Keratinocyte (primary cell): Measurements from ENCODE around the gene MXI1. TPM values are rescaled to one million over a fixed set of nuclear protein-coding genes. Genes with fewer than 3 reads are reported as not detected.
A peak's percentile ranks its signal among the peaks of the same experiment; 100 is the strongest.

Source experiments
- DNase-seq: peaks from one replicate; pipeline ENCODE4 v3.0.0-alpha.2; 2011; ENCODE audit warnings: low read depth, missing footprints, low spot score
- FAIRE-seq: peaks from 2 replicates; lab custom pipeline; 2011; peaks lifted over from hg19 to GRCh38; lab: Jason Lieb, UNC
- H2AFZ ChIP-seq: 2 replicates; pipeline ENCODE4 v1.6.0; 2012; ENCODE audit warnings: low read length, control low read depth, inconsistent platforms; ENCODE audit not compliant: control insufficient read depth
- H3K27ac ChIP-seq: 2 replicates; pipeline ENCODE4 v1.5.1; 2011; ENCODE audit warnings: low read length; ENCODE audit not compliant: control insufficient read depth, insufficient read depth
- H3K27me3 ChIP-seq: 3 replicates; pipeline ENCODE4 v1.6.0; 2011; ENCODE audit warnings: low read length; ENCODE audit not compliant: control insufficient read depth, insufficient read depth; ENCODE audit errors: extremely low read depth
- H3K36me3 ChIP-seq, 2 experiments: 2 replicates in 1 of 2; 3 replicates in 1 of 2; pipeline ENCODE4 v1.5.1; 2011; ENCODE audit warnings: low read length in 2 of 2, mild to moderate bottlenecking in 1 of 2; ENCODE audit not compliant: control insufficient read depth in 2 of 2, insufficient read depth in 2 of 2; ENCODE audit errors: extremely low read depth in 1 of 2
- H3K4me1 ChIP-seq: 3 replicates; pipeline ENCODE4 v1.5.1; 2011; ENCODE audit warnings: low read length; ENCODE audit not compliant: control insufficient read depth, insufficient read depth; ENCODE audit errors: extremely low read depth
- H3K4me2 ChIP-seq: 3 replicates; pipeline ENCODE4 v1.6.0; 2011; ENCODE audit warnings: low read depth, low read length; ENCODE audit not compliant: control insufficient read depth, insufficient read depth; ENCODE audit errors: extremely low read depth
- H3K4me3 ChIP-seq, 3 experiments: fragments of 200-600 bp in 1 of 3; sonication (generic) in 1 of 3; 2 replicates in 2 of 3; 3 replicates in 1 of 3; pipeline ENCODE4 v1.5.1; 2011 to 2016; ENCODE audit warnings: low read length in 3 of 3, mild to moderate bottlenecking in 3 of 3, control low read depth in 2 of 3, inconsistent platforms in 1 of 3, low read depth in 1 of 3, mixed read lengths in 1 of 3, mixed run types in 1 of 3, moderate library complexity in 1 of 3; ENCODE audit not compliant: control insufficient read depth in 2 of 3, insufficient read depth in 2 of 3; ENCODE audit errors: extremely low read depth in 1 of 3
- H3K79me2 ChIP-seq: 2 replicates; pipeline ENCODE4 v1.6.0; 2012; ENCODE audit warnings: low read length; ENCODE audit not compliant: control insufficient read depth, insufficient read depth
- H3K9ac ChIP-seq: 3 replicates; pipeline ENCODE4 v1.6.0; 2011; ENCODE audit warnings: low read length; ENCODE audit not compliant: control insufficient read depth, insufficient read depth; ENCODE audit errors: extremely low read depth
- H3K9me1 ChIP-seq: 3 replicates; pipeline ENCODE4 v1.6.0; 2011; ENCODE audit warnings: low read length; ENCODE audit not compliant: control insufficient read depth, insufficient read depth; ENCODE audit errors: extremely low read depth
- H3K9me3 ChIP-seq: 2 replicates; pipeline ENCODE4 v1.5.1; 2012; ENCODE audit warnings: low read depth, low read length; ENCODE audit not compliant: control insufficient read depth
- H4K20me1 ChIP-seq: 3 replicates; pipeline ENCODE4 v1.6.0; 2011; ENCODE audit warnings: low read length; ENCODE audit not compliant: control insufficient read depth, insufficient read depth; ENCODE audit errors: extremely low read depth
- CTCF ChIP-seq, 3 experiments: IDR thresholded peaks in 1 of 3; conservative IDR thresholded peaks in 1 of 3; optimal IDR thresholded peaks in 1 of 3; 2 replicates in 2 of 3; 3 replicates in 1 of 3; pipeline versions ENCODE3 to v1.5.1; 2011; ENCODE audit warnings: low read length in 3 of 3, mild to moderate bottlenecking in 3 of 3, moderate library complexity in 2 of 3, control low read depth in 1 of 3, inconsistent platforms in 1 of 3; ENCODE audit not compliant: insufficient read depth in 2 of 3; ENCODE audit errors: extremely low read depth in 1 of 3
- EZH2 ChIP-seq: IDR thresholded peaks from one replicate; pipeline ENCODE4 v1.6.1; 2012; ENCODE audit warnings: inconsistent platforms, mild to moderate bottlenecking, low read length, moderate library complexity
- dilution Hi-C: fragments of 300-500 bp; cut with MboI; formaldehyde crosslinking; loops from one replicate; pipeline ENCODE4 v1.7.0; 2020; ENCODE audit warnings: low sequenced_read_pairs; ENCODE audit not compliant: extremely low pct_ligation_motif_present
- polyA plus RNA-seq, 5 experiments: library from polyadenylated mRNA; depleted of rRNA in 3 of 5; stranded (reverse) in 3 of 5; stranded (forward) in 1 of 5; unstranded in 1 of 5; fragments of >200 nt; gene quantifications; 1 replicate in 1 of 5; 2 replicates in 3 of 5; 3 replicates in 1 of 5; pipeline versions ENCODE4 v1.2.1 to v1.2.3, GENCODE V29; 2011 to 2012; ENCODE audit warnings: missing spikeins in 2 of 5, low read depth in 1 of 5, low replicate concordance in 1 of 5

MXI1 gene
- polyA plus RNA-seq, 1 donor (not counting 4 experiments of a cell fraction or from before 2014, with no cell fraction given): 17.8 TPM

DNA sequence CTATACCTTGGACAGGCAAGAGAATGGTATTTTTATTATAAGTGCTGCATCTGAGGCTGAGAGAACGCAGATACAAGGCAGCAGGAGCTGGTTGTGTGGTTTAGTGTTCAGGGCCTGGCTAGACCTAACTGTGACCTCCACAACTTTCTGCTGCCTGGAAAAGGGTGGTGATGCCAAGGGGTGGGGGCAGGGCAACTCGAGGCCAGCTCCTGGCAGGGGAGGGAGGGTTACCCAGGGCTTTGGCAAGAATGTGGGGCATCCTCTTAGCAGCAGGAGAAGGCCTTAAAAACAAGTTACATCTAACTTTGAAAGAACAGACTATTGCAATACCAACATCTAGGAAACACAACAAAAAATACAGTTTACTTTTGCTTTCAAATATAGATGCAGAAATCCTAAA is 13.0 kb downstream of the MXI1 start:
- dilution Hi-C loops: no loop called here
- no peak for FAIRE-seq
- Histone ChIP-seq H3K27me3 (no peaks in the 10 kb centered on the region), H3K4me2 (no peak overlapping the region), H3K4me1 (peaks cover 21% of the 10 kb centered on the region), H4K20me1 (no peaks in the 10 kb centered on the region), H3K4me3 (no peak overlapping the region), H3K27ac (no peak overlapping the region), H2AFZ (no peak overlapping the region), H3K9ac (no peak overlapping the region), H3K79me2 (no peaks in the 10 kb centered on the region), H3K9me3 (no peaks in the 10 kb centered on the region), H3K36me3 (no peaks in the 10 kb centered on the region), H3K9me1 (no peaks in the 10 kb centered on the region)
- DNase-seq: no peak
- TF ChIP-seq CTCF (optimal IDR thresholded peaks at IDR 0.05 in 1 of 3, IDR thresholded peaks at IDR 0.05 in 1 of 3, conservative IDR thresholded peaks at IDR 0.05 in 1 of 3; ENCODE audit: extremely low read depth in 1 of 3, insufficient read depth in 2 of 3, low read length in 3 of 3) (no peak), EZH2 (no peak)

DNA sequence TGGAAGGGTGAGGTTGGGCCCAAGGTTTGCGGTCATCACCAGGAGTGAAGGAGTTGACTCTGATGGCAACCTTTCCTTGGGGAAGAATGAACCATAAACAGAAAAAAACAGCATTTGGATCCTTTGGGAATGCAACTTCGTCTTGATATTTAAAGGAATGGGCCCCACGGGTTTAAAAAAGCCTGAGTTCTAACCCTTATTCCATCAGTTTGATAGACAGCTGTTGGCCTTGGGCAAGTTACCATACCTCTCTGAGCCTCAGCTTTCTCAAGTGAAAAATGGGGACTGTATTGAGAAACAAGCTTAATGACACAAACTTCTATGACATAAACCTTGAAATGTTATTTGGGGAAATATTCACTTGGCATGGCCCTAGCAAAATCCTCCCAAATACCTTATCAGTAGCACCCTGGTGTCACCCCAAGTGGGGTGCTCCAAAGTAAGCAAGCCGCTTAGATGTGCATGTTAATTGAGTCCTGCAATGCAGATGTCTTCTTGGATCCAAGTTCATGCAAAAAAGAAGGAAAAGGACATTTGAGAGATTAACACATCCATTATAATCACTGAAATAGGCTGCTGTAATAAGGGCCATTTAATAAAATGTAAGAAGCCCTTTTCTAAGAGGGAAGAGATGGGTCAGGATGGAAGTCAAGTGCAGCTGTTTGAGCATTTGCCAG is 13.8 kb downstream of the MXI1 start:
- dilution Hi-C loops: no loop called here
- no peaks in the 10 kb centered on the region for H3K9me3 ChIP-seq
- H3K36me3 ChIP-seq: no peaks in the 10 kb centered on the region
- H3K9ac ChIP-seq: peak overlapping the region; percentile 73
- no peak for TF ChIP-seq EZH2
- TF ChIP-seq CTCF (optimal IDR thresholded peaks at IDR 0.05 in 1 of 3, IDR thresholded peaks at IDR 0.05 in 1 of 3, conservative IDR thresholded peaks at IDR 0.05 in 1 of 3; ENCODE audit: extremely low read depth in 1 of 3, insufficient read depth in 2 of 3, low read length in 3 of 3): no peak
- H2AFZ ChIP-seq: peak overlapping the region; percentile 83
- FAIRE-seq (no peak), DNase-seq (no peak)
- peak overlapping the region in 2 of 3 experiments; percentile 51 to 60 for H3K4me3 ChIP-seq
- no peaks in the 10 kb centered on the region for H3K79me2 ChIP-seq
- peak overlapping the region; percentile 36 for H3K27ac ChIP-seq
- peak overlapping the region; percentile 58 for H3K4me2 ChIP-seq
- no peaks in the 10 kb centered on the region for H4K20me1 ChIP-seq
- no peaks in the 10 kb centered on the region for H3K9me1 ChIP-seq
- no peaks in the 10 kb centered on the region for H3K27me3 ChIP-seq
- H3K4me1 ChIP-seq: peaks cover 23% of the 10 kb centered on the region
